H54 (cell line): ENCODE data around the gene PLLP.

ENCODE experiments used
- DNase-seq: peaks from one replicate; pipeline ENCODE4 v3.0.0; 2011; ENCODE audit warnings: low spot score, mixed read lengths; ENCODE audit not compliant: insufficient read length
- FAIRE-seq: peaks from 3 replicates; lab custom pipeline; 2011; peaks lifted over from hg19 to GRCh38; lab: Jason Lieb, UNC
- POLR2A ChIP-seq: IDR thresholded peaks from 2 replicates; pipeline ENCODE4 v1.6.1; 2011; ENCODE audit warnings: low read depth, mild to moderate bottlenecking, low read length

The PLLP gene

DNA sequence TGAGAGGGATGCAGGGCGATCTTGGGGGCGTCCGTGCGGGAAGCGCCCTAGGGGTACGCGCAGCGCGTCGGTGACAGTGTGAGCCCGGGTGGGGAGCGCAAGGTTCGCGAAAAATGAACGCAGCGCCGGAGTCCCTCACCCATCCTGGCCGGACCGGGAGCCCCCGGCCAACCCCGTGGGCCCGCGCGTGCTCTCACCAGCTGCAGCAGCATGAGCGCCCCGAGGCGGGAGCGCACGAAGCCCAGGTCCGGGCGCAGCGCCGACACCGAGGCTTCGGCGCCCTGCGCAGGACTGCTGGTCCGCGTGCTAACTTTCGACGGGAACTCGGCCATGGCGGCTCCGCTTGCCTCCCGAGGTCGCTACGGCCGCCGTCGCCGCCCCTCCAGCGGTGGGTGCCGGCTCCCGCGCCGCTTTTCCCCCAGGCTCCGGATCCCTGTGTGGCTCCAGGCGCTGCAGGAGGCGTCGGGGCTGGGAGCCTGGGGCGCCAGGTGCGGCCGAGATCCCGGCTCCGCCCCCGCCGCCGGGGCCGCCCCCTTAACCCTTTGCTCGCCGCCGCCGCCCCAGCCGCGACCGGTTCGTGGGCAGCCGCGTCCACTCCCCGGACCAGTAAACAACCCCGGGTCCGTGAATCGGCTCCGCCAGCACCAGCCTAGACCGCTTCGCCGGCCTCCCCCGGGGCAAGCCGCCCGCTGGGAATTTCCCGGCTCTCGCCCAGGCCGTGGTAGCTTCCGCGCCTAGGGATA is at the start of gene PLLP:
Gene PLLP (minus strand): TSS at position 464 of the 743 bp plus-strand sequence. CDS start 132 bp downstream, at position 332.
- FAIRE-seq (no peak), DNase-seq (peak; percentile 61)
- no peak for TF ChIP-seq POLR2A

- FAIRE-seq (no peak), DNase-seq (no peak)
- TF ChIP-seq POLR2A, result no peak
Measured at GRCh38 chr16:57333402-57333801, 48.9 kb upstream of the PLLP start.

GRCh38 chr16:57331355-57331754 is 46.9 kb upstream of the PLLP start:
- FAIRE-seq (no peak), DNase-seq (no peak)
- no peak for TF ChIP-seq POLR2A

DNA sequence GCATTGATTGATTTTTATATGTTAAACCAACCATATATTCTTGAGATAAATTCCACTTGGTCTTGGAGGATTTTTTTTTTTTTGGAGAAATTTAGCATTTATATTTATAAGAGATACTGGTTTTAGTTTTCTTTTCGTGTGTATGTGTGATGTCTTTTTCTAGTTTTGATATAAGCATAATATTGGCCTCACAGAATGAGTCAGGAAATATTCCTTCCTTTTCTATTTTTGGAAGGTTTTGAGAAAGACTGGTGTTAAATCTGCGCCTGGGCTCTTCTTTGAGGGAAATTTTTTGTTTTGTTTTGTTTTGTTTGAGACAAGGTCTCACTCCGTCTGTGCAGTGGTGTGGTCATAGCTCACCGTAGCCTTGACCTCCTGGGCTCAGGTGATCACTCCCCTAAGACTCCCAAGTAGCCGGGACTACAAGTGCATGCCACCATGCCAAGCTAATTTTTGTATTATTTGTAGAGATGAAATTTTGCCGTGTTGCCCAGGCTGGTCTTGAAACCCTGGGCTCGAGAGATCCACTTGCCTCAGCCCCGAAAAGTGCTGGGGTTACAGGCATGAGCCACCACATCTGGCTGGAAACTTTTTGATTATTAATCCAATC is 45.4 kb upstream of the PLLP start:
- FAIRE-seq (no peak), DNase-seq (no peak)
- no peak for TF ChIP-seq POLR2A

DNA sequence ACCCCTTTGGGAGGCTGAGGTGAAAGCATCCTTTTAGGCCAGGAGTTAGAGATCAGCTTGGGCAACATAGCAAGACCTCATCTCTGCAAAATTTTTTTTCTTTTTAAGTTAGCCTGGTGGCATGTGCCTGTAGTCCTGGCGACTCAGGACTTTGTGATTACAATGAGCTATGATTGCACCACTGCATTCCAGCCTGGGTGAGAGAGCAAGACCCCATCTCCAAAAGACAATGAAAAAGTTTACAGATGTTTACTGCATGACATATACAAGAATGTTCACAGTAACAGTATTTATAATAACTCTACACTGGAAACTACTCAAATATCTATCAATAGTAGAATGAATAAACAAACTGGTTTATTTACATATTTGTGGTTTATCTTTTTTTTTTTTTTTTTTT is 41.0 kb upstream of the PLLP start:
- DNase-seq, result no peak
- FAIRE-seq, result no peak
- no peak for TF ChIP-seq POLR2A

DNA sequence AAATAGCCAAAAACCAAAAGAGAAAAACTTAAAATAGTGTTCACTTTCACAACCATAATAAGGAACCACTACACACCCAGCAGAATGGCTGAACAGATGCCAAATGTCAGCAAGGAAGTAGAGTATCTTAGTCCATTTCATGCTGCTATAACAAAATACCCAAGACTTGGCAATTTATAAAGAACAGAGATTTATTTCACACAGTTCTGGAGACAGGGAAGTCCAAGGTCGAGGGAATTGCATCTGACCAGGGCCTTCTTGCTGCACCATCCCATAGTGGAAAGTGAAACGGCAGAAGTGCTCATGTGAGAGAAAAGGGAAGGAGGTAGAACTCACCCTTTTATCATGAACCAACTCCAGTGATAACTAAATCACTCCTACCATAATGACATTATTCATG is 40.3 kb upstream of the PLLP start:
- no peak for DNase-seq
- no peak for FAIRE-seq
- TF ChIP-seq POLR2A, result no peak

DNA sequence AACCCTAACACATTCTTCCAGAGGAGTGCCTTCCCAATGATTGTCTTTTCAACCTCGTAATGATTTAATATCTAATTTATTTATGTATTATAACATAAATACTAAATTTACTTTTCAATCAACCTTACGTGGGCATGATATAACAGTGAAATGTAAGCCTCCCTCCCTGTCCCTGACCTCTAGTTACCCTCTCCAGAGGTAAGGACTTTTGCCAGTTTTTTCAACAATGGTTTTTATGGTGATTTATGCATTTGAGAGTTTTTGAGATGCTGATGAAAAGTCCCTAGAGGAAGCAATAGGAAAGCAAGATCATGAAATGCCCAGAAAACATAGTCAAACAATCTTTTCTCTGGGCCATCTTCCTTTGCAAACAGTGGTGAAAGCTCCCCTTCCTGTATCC is 35.2 kb upstream of the PLLP start:
- DNase-seq (no peak), FAIRE-seq (no peak)

GRCh38 chr16:57318240-57318970 is 33.9 kb upstream of the PLLP start:
- no peak for TF ChIP-seq POLR2A
- FAIRE-seq, result no peak
- DNase-seq, result no peak

More for the DNA sequence above, 35.2 kb upstream of the PLLP start:
- TF ChIP-seq POLR2A, result no peak

DNA sequence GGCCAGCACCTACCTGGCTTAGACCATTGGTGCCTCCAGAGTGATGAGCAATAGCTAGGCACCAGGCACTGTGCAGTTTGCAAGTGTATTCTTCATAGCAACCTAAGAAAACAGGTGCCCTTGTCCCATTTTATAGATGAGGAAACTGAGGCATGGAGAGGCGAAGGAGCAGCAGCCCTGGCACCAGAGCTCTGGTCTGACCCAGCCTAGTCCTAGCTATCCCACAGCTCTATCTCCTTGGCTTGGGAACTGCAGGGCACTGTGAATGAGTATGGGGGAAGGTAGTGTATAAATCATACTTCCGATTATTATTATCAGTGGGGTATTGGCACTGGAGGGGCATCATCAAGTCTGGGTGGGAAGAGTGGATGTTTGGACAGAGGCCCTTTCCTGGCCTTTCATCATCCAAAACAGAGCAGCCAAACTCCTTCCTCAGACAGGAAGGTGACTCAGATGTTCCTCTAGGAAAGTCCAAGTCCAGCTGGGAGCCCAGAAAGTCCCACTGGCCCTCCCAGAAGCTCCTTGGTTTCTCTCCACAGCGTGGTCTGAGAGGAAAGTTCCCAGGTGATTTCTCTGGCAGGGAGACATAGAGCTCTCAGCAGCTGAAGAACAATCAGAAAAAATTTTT is 32.0 kb upstream of the PLLP start:
- FAIRE-seq (peak; percentile 68), DNase-seq (peak; percentile 60)
- no peak for TF ChIP-seq POLR2A

DNA sequence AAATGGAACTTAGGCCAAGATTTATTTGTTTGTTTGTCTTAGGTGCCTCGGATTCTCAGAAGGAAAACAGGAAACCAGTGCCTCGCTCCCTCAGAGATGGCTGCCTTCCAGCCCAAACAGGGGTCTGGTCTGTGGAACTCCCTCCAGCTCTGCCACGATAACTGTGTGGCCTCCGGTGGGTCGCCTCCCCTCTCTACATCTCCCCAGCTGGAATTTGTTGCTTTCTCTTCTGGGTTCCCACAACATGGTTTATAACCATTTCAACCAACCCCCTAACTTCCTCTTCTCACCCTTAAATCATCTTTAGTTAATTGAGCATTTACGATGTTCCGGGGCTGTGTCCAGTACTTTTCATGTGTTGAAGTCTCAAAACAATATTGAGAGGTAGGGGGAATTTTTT is 30.9 kb upstream of the PLLP start:
- no peak for DNase-seq

GRCh38 chr16:57314161-57314785 is 29.8 kb upstream of the PLLP start:
- FAIRE-seq (no peak), DNase-seq (no peak)
- TF ChIP-seq POLR2A, result no peak

More for the DNA sequence above, 30.9 kb upstream of the PLLP start:
- FAIRE-seq, result no peak
- no peak for TF ChIP-seq POLR2A

- FAIRE-seq (no peak), DNase-seq (no peak)
- TF ChIP-seq POLR2A, result no peak
Measured at GRCh38 chr16:57313509-57313908, 29.0 kb upstream of the PLLP start.

GRCh38 chr16:57310801-57311200 is 26.3 kb upstream of the PLLP start:
- no peak for TF ChIP-seq POLR2A
- FAIRE-seq, result no peak
- DNase-seq, result no peak
